H1 (cell line): ENCODE results near the gene RAB25. TPM values are rescaled to one million over a fixed set of nuclear protein-coding genes. Genes with fewer than 3 reads are reported as not detected.

ENCODE experiments used
- ATF2 ChIP-seq: IDR thresholded peaks from 2 replicates; pipeline ENCODE4 v1.6.1; 2012; ENCODE audit warnings: low read length, inconsistent platforms
- polyA plus RNA-seq, 7 experiments: library from polyadenylated mRNA; depleted of rRNA in 3 of 7; stranded (reverse) in 5 of 7; unstranded in 2 of 7; fragments of >200 nt in 5 of 7; fragments of 200-250 nt in 2 of 7; gene quantifications; 1 replicate in 5 of 7; 2 replicates in 1 of 7; 4 replicates in 1 of 7; pipeline versions ENCODE4 v1.2.1 to v1.2.3, GENCODE V29; 2011 to 2013; ENCODE audit warnings: missing spikeins in 2 of 7, mixed read lengths in 2 of 7
- total RNA-seq: library from RNA; stranded (reverse); fragmentation: NEBNext Ultra II Directional; extraction: Animal tissue kit (Norgen Biotek cat#: 25700); gene quantifications from 2 replicates; pipeline ENCODE4 v1.2.1, GENCODE V29; 2021

RAB25 gene
- total and polyA plus RNA-seq, 2 of the 8 experiments (the other 6 are each of a cell fraction or from before 2014, with no cell fraction given), result 34.8 to 98.2 TPM

- no peak for TF ChIP-seq ATF2
Measured at GRCh38 chr1:156014829-156015228, 46.1 kb upstream of the RAB25 start (continued).
